Left ventricle myocardium superior (tissue), 1 donor: ENCODE data around the gene SDC1. TPM values are rescaled to one million over a fixed set of nuclear protein-coding genes. Genes with fewer than 3 reads are reported as not detected.

Source experiments
- ATAC-seq: fragments of 200-7000 bp; cut with Tn5 transposase; one replicate; pipeline ENCODE4 v1.9.1; 2020; ENCODE audit warnings: mild to moderate bottlenecking, moderate library complexity
- DNase-seq: peaks from one replicate; pipeline ENCODE4 v3.0.0-alpha.2; 2020
- intact Hi-C: fragments of 100-400 bp; cut with micrococcal nuclease; formaldehyde crosslinking; loops from one replicate; pipeline ENCODE4 v1.11.0; 2022
- total RNA-seq: library from RNA; stranded (reverse); fragmentation: NEBNext Ultra II Directional; extraction: Animal tissue kit (Norgen Biotek cat#: 25700); gene quantifications from one replicate; pipeline ENCODE4 v1.2.1, GENCODE V29; 2021
- donor health status: DM: no; HTN: yes; CAD: no; lungs with severe emphysema.

SDC1 gene
- total RNA-seq, 1 donor from 2014 or later: 0.42 TPM

DNA sequence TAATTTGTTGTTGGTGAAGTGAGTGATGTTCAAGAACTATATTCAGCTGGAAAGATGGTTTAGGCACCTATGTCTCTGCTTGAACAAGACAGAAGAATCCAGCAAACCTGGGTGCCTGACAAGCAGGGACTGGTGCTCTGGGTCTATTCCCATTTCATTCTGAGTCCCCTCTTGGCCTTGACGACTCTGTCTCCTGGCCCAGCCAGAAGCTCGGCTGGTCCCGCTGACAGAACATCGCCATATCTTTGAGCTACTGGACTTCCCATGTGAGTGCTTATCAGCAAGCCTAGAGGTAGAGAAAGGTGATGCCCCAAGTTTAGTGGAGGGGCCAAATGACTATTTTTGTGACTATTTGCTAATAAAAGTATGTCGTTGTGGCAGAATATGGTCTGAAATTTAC lies 48.2 kb downstream of the SDC1 start:
- ATAC-seq (no peak), DNase-seq (no peak)
- intact Hi-C loops: no loop called here

DNA sequence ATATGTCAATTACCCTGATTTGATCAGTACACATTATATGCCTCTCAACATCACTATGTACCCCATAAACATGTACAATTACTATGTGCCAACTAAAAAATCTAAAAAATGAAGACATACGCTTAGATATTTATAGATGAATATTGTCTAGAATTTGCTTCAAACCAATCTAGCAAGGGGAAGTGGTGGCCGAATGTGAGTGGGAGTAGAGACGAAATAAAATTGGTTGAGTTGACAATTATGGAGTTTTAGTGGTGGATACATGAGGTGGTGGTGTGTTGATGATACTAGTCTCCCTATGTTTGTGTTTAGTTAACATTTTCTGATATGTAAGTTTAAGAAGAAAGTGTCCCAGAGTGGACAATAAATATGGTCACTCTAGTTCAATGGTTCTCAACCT lies 49.0 kb downstream of the SDC1 start:
- DNase-seq (no peak), ATAC-seq (no peak)
- intact Hi-C loops: no loop called here

DNA sequence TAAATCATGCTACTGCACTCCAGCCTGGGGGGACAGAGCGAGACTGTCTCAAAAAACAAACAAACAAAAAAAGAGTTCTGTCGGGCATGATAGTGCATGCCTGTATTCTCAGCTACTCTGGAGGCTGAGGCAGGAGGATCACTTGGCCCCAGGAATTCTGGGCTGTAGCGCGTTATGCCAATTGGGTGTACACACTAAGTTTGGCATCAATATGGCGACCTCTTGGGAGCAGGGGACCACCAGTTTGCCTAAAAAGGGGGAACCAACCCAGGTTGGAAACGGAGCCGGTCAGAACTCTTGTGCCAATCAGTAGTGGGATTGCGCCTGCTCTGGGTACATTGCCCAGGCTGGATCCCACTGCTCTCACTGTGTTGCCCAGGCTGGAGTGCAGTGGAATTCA lies 49.7 kb downstream of the SDC1 start:
- ATAC-seq: no peak
- DNase-seq: no peak
- intact Hi-C loops: no loop called here

DNA sequence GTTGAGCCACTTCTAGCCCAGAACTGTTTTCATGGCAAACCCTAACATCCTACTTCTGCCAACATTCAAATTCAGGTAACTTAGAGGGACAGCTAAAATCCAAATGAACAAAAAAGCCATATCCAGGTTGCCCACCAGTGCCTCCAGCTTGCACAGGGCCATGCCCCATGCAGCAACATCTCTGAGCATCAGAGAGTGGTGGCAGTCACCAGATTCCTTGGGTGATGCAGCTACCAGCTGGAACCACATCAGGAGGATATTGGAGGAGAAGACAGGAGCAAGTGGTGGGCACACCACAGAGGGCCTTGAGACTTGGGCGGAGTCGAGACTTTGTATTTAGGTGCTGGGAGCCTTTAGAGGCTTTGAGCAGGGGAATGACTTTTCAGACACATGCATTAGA lies 50.5 kb downstream of the SDC1 start:
- intact Hi-C loops: no loop called here
- no peak for DNase-seq
- no peak for ATAC-seq

DNA sequence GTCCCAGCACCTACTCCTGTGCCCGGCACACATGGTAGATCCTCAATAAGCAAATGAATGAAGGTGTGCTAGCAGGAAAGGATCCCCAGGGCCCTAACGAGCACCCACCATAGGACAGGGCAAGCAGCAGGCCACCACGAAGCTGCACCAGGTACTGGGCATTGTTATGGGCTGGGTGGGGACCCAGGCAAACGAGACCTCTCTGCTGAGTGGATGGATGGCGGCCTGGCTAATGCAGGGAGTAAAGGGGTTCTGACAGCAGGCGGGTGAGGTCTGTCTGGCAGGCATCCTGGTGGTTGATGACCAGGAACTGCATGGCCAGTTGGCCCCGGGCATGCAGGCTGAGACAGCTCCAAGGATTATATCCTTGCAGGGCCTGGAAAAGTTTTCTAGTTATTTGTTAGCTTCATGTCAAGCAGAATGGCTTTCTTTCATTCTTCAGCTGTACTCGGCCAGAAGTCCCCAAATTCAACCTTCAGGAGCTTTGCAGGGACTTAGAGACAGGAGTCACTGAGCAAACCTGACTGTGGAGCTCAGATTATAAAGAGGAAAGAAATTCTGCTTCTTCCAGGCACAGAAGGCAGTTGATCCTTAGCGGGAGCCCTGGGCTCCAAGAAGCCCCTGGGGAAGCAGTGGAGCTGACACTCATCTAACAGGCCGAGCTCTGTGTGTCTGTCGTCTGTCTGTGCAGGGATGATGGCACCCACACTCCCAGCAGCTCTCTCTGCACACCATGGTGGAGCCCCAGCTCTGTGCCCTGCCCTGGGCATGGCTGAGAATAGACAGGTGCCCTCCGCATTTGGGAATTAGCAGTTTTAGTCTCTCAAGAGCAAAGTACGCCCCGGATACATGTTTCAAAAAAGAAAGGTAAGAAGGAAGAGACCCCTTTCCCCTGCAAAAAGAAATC lies 51.2 kb downstream of the SDC1 start:
- ATAC-seq (no peak), DNase-seq (no peak)

DNA sequence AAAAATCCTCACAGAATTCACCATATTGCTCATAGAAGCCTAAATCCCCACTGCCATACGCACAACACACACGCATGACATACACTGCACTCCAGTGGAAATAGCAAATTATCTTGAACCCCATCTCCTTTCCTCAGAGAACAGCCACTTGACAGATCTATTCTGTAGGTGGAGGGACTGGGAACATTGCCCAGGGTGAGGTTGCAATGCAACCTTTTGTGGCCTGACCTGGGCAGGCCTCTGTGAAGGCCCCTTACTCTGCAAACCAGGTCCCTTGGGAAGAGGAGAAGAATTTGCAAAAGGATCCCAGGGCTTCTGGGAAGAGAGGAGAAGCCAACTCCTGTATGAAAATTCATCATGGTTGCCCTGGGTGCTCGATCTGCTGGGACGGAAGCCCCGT lies 51.9 kb downstream of the SDC1 start:
- DNase-seq (no peak), ATAC-seq (no peak)
- intact Hi-C loops: no loop called here

More for the DNA sequence above, 51.2 kb downstream of the SDC1 start:
- intact Hi-C loops: no loop called here

DNA sequence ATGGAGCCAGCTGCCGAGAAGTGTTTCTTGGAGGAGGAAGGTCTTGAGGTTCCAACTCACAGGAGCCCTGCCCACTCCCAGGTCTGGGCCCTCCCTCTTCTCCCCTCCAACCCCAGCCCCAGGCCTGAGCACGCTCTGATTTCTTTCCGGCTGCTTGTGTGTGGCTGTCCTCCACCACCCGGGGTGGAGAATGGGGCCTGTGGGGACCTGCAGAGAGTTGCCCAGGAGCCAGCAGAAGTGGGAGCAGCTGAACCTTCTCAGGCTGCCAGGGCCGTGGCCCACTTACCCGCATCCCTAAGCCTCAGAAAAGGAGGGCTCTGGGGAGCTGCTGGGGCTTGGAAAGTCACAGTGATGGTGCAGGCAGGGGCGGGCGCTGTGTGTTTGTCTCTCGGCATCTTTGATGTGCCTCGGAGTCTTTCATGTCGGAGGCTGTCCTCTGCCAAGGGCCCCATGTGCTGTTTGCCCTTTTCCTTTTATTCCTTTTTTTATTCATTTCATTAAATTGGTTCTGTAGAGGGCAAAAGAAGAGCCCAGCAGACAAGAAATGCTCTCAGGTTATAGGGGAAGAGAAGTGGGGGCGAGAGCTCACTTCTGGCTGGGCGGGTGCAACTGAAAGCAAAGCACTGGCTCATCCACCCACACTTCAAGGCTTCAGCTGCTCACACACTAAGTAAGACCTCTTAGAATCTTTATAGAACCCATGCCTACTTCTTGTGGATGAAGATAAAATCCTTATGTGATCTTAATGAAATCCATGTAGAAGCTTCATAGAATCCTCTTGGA lies 52.5 kb downstream of the SDC1 start:
- intact Hi-C loops: no loop called here
- ATAC-seq: no peak
- DNase-seq: no peak

DNA sequence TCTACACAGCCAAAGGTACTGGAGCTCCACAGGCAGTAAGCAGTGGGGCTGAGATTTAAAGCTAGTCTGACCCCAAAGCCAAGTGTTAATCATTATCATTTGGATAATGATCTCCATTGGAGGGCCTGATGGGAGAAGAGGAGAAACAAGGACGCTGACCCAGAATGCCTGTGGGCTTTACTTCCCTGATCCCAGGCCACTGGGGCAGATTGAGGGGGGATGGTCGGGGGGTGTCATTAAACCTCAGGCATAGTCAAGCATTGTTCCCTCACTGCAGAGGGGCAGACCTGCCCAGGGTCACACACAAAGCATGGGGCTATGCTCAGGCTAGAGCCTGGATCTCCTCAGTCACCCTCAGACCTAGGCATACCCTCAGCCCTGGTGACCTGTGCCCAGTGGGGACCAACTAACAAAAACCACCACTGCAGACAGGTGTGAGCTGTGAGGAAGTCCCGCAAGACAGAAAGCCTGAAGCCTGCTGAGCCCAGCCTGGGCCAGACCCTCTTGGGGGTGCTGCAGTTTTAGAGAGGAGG lies 53.4 kb downstream of the SDC1 start:
- DNase-seq: no peak
- intact Hi-C loops: no loop called here
- ATAC-seq: no peak

DNA sequence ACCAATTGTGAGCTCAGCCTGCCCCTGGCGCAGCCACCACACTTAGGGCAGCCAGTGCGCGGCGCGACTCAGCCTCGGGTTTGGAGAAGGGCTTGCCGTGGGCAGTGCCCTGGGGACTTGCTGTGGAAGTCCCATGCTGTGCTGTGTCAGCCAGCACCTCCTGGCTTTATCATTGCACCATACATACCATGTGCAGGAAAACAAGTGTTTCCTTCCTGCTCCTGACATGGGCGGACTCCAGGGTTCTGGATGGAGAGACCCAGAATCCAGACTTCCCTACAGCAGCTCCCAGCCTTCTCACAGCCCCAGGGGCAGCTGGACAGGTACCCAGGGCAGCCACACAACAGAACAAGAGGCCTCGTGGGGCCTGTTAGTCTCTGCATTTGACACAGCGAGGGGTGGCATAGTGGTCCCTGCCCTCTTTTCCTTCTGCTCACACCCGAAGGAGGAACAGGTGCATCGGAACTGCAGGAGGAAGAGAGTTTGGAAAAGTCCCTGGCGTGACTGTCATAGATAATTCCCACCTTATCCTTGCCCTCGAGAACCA lies 54.2 kb downstream of the SDC1 start:
- DNase-seq (no peak), ATAC-seq (no peak)
- intact Hi-C loops: no loop called here

DNA sequence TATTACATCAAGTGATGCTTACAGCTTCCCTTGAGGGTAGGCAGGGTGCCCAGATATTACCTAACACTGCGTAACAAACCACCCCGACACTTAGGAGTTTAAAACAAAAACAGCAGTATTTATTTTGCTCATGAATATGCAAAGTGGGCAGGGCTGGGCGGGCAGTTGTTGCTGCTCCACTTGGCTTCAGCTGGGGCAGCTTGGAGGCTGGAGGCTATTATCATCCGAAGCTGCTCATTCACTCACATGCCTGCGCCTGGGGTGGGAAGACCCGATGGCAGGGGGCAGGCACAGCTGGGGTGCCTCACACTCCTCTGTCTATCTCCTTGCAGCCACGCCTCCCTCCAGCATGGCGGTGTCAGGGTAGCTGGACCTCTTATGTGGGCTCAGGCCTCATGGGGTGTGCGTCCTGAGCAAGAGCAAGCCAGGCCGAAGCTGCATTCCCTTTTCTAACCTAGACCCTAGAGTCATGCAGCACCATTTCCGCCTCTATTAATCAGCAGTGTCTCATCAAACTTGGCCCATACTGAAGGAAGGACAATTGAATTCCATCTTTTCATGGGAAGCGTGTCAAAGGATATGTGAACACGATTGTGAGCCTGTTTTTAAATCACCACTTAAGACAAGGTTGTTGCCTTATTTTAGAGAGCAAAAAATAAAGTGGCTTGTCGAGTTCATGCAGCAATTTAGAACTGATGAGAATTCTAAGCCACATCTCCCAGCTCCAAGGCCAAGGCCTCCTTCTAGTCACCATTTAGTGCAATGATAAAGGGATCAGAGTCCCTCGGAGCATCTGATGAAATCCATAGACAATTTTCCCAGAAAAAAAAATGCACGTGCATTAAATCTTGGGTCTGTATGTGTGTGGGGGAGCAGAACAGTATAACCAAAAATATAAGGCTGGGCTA lies 54.9 kb downstream of the SDC1 start:
- intact Hi-C loops: no loop called here
- no peak for DNase-seq
- no peak for ATAC-seq

DNA sequence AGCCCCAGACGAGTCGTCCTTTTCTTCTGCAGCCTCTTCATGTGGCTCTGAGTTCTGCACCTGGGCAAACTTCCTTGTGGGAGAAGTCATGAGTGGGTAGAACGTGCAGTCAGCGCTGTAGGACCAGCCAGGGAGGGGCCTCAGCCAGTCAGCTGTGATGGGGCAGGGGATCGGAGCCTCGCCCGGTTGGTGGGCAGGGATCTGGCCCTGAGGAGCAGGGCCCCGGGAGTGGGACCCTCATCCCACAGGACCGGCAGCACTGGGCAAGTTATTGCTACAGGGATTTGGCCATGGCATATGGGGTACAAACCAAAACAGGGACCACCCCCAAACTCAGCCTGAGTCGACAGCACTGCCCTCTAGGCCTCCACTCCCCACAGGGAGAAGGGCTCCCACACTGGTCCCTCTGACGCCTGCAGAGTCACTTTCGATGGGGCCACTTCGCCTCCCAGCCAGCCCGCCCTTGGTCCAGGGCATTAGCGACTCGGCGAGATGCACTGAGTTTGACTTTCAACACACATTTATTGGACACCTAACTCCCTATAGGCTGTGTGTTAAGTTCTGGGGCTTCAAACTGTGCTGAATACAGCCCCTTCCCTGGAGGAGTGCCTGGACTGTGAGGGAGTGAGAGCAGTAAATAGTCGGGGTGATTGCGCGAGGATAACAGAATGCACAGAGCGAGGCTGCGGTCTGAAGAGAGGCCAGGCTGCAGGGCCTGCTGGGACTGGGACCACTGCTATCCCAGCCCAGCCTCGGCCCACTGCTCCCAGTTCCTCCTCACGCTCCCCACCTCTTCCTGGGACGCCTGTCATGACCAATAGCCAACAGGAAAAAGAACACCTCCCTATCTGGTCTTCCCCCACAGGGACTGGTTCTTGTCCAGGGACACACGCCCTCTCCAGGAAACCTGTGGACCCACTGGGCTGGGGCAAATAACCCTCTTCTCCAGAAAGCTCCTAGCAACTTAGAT lies 55.9 kb downstream of the SDC1 start:
- intact Hi-C loops: no loop called here
- no peak for ATAC-seq
- no peak for DNase-seq

DNA sequence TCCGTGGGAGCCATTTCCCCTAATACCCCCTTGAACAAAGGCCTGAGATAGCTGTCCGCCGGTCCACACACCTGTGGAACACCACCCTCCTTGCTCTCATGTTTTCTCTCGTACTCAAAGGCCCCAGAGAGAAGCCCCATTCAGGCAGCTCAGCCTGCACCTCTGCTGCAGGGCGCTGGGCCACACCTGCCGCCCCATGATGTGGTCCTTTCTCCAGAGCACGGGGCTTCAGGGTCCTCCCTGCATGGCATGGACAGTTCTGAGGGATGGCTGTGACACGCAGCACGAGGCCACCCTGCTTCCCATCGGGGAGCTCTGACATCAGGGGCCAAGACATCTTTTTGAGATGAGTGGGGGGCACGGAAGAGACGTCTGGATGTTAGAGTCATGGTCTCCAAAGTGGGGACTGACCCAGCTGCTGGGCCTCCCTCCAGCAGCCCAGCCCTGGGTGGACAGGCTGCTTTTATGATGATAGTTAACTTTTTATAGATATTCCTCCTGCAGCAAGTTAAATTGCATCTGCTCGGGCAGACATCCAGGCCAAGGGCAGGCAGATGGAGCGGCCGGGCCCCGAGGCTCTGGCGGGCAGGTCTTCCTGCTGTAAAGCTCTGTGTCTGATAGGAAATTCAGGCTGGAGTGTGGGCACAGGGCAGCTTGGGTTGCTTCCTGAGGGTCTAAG lies 56.7 kb downstream of the SDC1 start:
- ATAC-seq: no peak
- no peak for DNase-seq
- intact Hi-C loops: no loop called here

DNA sequence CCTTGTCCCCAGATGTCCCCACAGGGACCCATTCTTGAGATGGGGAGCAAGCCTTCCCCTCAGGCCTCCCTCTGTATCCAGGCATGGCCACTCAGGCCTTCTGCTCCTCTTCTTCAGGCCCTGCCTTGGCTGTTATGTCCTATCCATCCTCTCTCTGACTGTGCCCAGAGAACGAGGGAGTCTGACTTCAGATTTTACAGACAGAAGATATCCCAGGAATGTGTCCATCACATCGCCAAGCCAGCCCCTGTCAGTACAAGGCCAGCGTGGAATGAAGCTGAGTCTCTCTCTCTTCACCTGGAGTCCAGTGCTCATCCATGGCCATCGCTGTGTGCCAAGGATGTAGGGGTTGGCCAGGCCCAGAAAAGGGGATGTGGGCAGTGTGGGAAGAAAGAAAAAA lies 57.6 kb downstream of the SDC1 start:
- intact Hi-C loops: no loop called here
- DNase-seq (no peak), ATAC-seq (no peak)

DNA sequence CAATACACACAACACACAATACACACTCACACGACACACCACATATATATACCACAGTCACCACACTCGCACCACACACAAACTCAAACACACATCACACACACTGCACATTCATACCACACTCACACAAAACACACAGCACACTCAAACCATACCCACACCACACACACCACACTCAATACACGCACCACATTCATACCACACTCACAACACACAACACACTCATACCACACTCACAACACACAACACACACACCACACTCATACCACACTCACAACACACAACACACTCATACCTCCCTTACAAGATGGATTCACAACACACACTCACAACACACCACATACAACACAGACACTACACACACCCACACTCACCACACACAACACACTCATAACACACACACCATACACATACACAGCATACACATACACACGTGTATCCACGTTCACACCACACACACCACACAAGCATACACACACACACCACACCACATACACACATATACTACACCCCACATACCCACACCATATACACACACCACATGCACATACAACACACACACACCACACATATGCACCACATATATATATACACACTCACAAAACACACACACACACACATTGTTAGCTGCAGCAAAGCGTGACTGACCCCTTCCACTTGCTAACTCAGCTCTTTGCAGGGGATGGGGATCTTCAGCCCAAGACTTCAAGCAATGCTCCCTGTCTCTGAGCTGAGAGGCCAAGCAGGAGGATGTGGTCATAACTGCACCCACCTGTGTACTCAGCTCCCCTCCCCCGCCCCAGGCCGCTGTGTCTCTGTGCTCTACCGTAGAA lies 59.0 kb downstream of the SDC1 start:
- ATAC-seq (no peak), DNase-seq (no peak)
- intact Hi-C loops: no loop called here

DNA sequence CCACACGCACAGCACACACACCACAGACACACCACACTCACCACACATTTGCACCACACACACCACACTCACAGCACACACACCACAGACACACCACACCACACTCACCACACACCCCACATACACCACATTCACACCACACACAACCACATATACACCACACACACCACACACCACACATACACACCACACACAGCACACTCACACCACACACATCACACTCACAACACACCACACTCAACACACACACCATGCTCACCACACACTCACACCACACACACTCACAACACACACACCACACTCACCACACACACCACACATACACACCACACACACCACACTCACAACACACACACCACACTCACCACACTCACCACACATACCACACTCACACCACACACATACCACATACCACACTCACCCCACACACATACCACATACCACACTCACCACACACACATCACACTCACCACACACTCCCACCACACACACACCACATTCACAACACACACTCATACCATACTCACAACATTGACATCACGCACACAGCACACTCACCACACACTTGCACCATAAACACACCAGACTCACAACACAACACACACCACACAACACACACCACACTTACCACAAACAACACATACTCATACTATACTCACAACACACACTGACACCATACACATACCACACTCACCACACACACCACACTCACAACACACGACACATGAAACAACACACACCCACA lies 60.0 kb downstream of the SDC1 start:
- no peak for DNase-seq
- intact Hi-C loops: no loop called here
- ATAC-seq: no peak
